Chondrocyte (in vitro differentiated cells): ENCODE results near the gene RNLS. TPM values are rescaled to one million over a fixed set of nuclear protein-coding genes. Genes with fewer than 3 reads are reported as not detected.

Source experiments
- DNase-seq: peaks from one replicate; pipeline ENCODE4 v3.0.0; 2021; ENCODE audit warnings: mixed read lengths, low spot score
- H3K27ac Mint-ChIP-seq: one replicate; pipeline ENCODE4 v1.8.0; 2021; ENCODE audit warnings: mild to moderate bottlenecking, moderate library complexity, mixed read lengths; ENCODE audit not compliant: unreplicated experiment
- H3K27me3 Mint-ChIP-seq: 2 replicates; pipeline ENCODE4 v1.8.0; 2021; ENCODE audit warnings: low read depth, mixed read lengths
- H3K36me3 Mint-ChIP-seq: 2 replicates; pipeline ENCODE4 v1.8.0; 2021; ENCODE audit warnings: low read depth, mixed read lengths
- H3K4me1 Mint-ChIP-seq: 2 replicates; pipeline ENCODE4 v1.8.0; 2021; ENCODE audit warnings: low read depth, mild to moderate bottlenecking, mixed read lengths
- H3K4me3 Mint-ChIP-seq: one replicate; pipeline ENCODE4 v1.8.0; 2021; ENCODE audit warnings: mild to moderate bottlenecking, moderate library complexity, mixed read lengths; ENCODE audit not compliant: unreplicated experiment
- H3K9me3 Mint-ChIP-seq: 2 replicates; pipeline ENCODE4 v1.8.0; 2021; ENCODE audit warnings: low read depth, mixed read lengths
- CTCF ChIP-seq: fragments of 200-600 bp; sonication (generic); IDR thresholded peaks from 2 replicates; pipeline ENCODE4 v1.5.0; 2021; ENCODE audit warnings: antibody characterized with exemption, mild to moderate bottlenecking, moderate library complexity
- total RNA-seq: library from RNA; stranded (reverse); gene quantifications from 3 replicates; pipeline ENCODE4 v1.2.1, GENCODE V29; 2021

The RNLS gene
- total RNA-seq, 1 donor from 2014 or later: 5.1 TPM

DNA sequence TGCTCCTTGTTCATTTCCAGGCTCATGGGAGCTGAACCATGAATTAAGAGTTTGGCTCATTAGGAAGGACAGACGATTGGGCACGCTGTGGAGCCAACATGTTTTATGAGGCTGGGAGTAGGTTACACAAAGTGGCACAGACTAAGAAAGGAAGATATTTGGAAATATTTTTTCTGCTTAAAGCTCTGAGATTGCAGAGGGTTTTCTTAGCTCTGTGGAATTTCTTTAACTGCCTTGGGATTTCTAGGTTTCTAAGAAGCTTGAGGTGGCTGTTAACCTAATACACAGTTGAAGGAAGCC is 344.6 kb downstream of the RNLS start:
- peaks cover 2% of the 10 kb centered on the region for H3K9me3 Mint-ChIP-seq
- H3K4me1 Mint-ChIP-seq: peaks cover 4% of the 10 kb centered on the region
- no peaks in the 10 kb centered on the region for H3K27me3 Mint-ChIP-seq
- TF ChIP-seq CTCF: no peak
- no peak for DNase-seq
- no peak overlapping the region for H3K27ac Mint-ChIP-seq
- H3K4me3 Mint-ChIP-seq: no peak overlapping the region
- H3K36me3 Mint-ChIP-seq: no peaks in the 10 kb centered on the region

GRCh38 chr10:88237896-88238614 is 345.1 kb downstream of the RNLS start:
- H3K27me3 Mint-ChIP-seq: no peaks in the 10 kb centered on the region
- no peaks in the 10 kb centered on the region for H3K4me1 Mint-ChIP-seq
- DNase-seq: no peak
- TF ChIP-seq CTCF: no peak
- no peak overlapping the region for H3K27ac Mint-ChIP-seq
- H3K4me3 Mint-ChIP-seq: no peak overlapping the region
- H3K36me3 Mint-ChIP-seq: no peaks in the 10 kb centered on the region
- peaks cover 2% of the 10 kb centered on the region for H3K9me3 Mint-ChIP-seq

- no peak for DNase-seq
- no peaks in the 10 kb centered on the region for H3K9me3 Mint-ChIP-seq
- H3K4me1 Mint-ChIP-seq: peaks cover 11% of the 10 kb centered on the region
- no peak overlapping the region for H3K27ac Mint-ChIP-seq
- H3K36me3 Mint-ChIP-seq: no peaks in the 10 kb centered on the region
- no peak overlapping the region for H3K4me3 Mint-ChIP-seq
- TF ChIP-seq CTCF: no peak
- H3K27me3 Mint-ChIP-seq: no peaks in the 10 kb centered on the region
These were observed 346.9 kb downstream of the RNLS start for GRCh38 chr10:88236121-88236743.

GRCh38 chr10:88234297-88234696 is 348.8 kb downstream of the RNLS start:
- Mint-ChIP-seq H3K36me3 (no peaks in the 10 kb centered on the region), H3K9me3 (peaks cover 6% of the 10 kb centered on the region), H3K4me3 (no peak overlapping the region), H3K4me1 (peaks cover 11% of the 10 kb centered on the region), H3K27me3 (no peaks in the 10 kb centered on the region), H3K27ac (no peak overlapping the region)
- DNase-seq: no peak
- no peak for TF ChIP-seq CTCF

DNA sequence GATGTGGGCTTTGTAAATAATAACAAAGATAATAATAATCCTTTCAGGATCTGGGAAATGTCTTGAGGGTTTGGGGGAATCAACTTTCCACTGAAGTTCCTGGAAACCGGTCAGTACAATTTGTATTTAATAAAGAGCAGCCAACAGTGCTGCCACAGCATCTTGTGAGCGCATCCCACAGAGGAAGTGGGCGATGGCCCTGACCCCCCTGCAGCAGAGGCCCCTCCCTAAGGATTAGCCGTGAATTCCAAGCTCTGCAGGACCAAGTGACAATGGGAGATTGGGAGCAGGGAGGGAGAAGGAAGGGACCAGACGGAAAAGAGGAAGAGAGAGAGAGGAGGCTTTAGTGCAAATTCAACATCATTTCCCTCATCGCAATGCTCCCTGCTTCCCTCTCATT is 349.2 kb downstream of the RNLS start:
- no peaks in the 10 kb centered on the region for H3K36me3 Mint-ChIP-seq
- H3K27me3 Mint-ChIP-seq: no peaks in the 10 kb centered on the region
- H3K27ac Mint-ChIP-seq: no peak overlapping the region
- no peak for DNase-seq
- no peak for TF ChIP-seq CTCF
- no peak overlapping the region for H3K4me3 Mint-ChIP-seq
- peaks cover 12% of the 10 kb centered on the region for H3K4me1 Mint-ChIP-seq
- peaks cover 6% of the 10 kb centered on the region for H3K9me3 Mint-ChIP-seq
